Skeletal muscle satellite cell (primary cell): ENCODE results near the gene GABBR1.
"Not testable (repeated sequence)": the region's sequence is repeated elsewhere in the genome, so short reads cannot be mapped to it uniquely, and the experiment has no call there.

Experiments used
- H3K27me3 ChIP-seq: 2 replicates; pipeline ENCODE4 v1.7.0; 2013; ENCODE audit warnings: low read length; ENCODE audit not compliant: control insufficient read depth, insufficient read depth
- H3K36me3 ChIP-seq: 2 replicates; pipeline ENCODE4 v1.7.0; 2013; ENCODE audit warnings: mild to moderate bottlenecking, control low read depth, low read length; ENCODE audit not compliant: insufficient read depth
- H3K4me1 ChIP-seq: 2 replicates; pipeline ENCODE4 v1.7.0; 2013; ENCODE audit warnings: low read length; ENCODE audit not compliant: control insufficient read depth, insufficient read depth
- H3K4me2 ChIP-seq: 2 replicates; pipeline ENCODE4 v1.7.0; 2013; ENCODE audit warnings: mild to moderate bottlenecking, low read length
- H3K4me3 ChIP-seq: 2 replicates; pipeline ENCODE4 v1.7.0; 2013; ENCODE audit warnings: low read length
- H3K9ac ChIP-seq: 2 replicates; pipeline ENCODE4 v1.7.0; 2013; ENCODE audit warnings: mild to moderate bottlenecking, low read depth, low read length, moderate library complexity
- H3K9me3 ChIP-seq: replicated peaks from 2 replicates; pipeline ENCODE4 v1.7.0; 2013; ENCODE audit warnings: mild to moderate bottlenecking, control low read depth, low read length

Gene GABBR1

GRCh38 chr6:29667158-29667557 is 34.2 kb upstream of the GABBR1 start:
- Histone ChIP-seq H3K36me3 (no peaks in the 10 kb centered on the region), H3K9ac (no peak overlapping the region), H3K9me3 (no peaks in the 10 kb centered on the region), H3K27me3 (peaks cover 44% of the 10 kb centered on the region), H3K4me1 (no peaks in the 10 kb centered on the region), H3K4me3 (no peak overlapping the region), H3K4me2 (no peak overlapping the region)

DNA sequence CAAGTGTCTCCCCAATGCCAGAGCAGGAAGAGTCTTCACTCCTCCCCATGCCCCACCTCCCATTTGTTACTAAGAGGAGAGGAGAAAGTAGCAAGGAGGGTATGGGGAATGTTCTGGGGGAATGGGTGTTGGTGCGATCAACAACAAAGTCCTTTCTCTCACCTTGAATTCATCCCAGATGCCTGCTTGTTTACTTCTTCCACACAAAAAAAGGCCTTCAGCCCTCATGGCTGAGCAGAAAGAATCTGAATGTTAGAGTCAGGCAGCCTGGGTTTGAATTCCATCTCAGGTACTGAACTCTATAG is 33.8 kb upstream of the GABBR1 start:
- no peaks in the 10 kb centered on the region for H3K9me3 ChIP-seq
- H3K4me1 ChIP-seq: no peaks in the 10 kb centered on the region
- no peak overlapping the region for H3K9ac ChIP-seq
- peaks cover 47% of the 10 kb centered on the region for H3K27me3 ChIP-seq
- H3K4me2 ChIP-seq: no peak overlapping the region
- no peaks in the 10 kb centered on the region for H3K36me3 ChIP-seq
- no peak overlapping the region for H3K4me3 ChIP-seq

GRCh38 chr6:29665942-29666825 is 33.2 kb upstream of the GABBR1 start:
- Histone ChIP-seq H3K9me3 (no peaks in the 10 kb centered on the region), H3K4me2 (no peak overlapping the region), H3K27me3 (peaks cover 47% of the 10 kb centered on the region), H3K36me3 (no peaks in the 10 kb centered on the region), H3K9ac (no peak overlapping the region), H3K4me1 (no peaks in the 10 kb centered on the region), H3K4me3 (no peak overlapping the region)

DNA sequence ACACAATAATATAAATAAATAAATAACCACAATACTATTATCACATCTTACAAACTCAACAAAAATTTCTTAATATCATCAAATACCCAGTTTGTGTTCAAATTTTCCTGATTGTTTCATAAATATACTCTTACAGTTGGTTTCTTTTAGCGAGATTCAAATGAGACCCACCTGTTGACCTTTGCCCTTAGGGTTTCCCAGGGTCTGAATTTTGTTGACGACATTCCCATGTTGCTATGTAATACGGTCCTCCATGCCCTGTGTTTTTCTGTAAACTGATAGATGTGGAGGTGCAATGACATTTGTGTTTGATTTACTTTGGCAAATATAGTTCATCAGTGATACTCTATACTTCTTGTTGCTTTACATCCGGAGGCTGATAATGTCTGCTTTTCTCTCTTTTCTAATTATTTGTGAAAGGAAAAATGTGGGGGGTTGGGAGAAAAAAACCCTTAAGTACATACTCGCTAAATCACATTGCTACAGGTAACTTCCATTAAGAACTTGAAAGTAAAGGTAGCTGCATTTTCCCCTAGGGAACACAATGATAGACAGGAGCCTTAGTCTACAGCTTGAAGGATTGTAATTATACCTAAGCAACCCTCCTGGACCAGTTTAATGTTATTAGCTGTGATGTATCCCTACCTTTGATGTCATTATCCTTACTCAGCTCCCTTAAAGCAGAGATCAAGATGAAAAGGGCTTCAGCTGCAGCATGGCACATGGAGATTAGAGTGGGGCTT is 30.5 kb upstream of the GABBR1 start:
- no peak overlapping the region for H3K4me3 ChIP-seq
- no peak overlapping the region for H3K9ac ChIP-seq
- no peaks in the 10 kb centered on the region for H3K9me3 ChIP-seq
- peaks cover 41% of the 10 kb centered on the region for H3K27me3 ChIP-seq
- H3K4me2 ChIP-seq: no peak overlapping the region
- no peaks in the 10 kb centered on the region for H3K4me1 ChIP-seq
- H3K36me3 ChIP-seq: no peaks in the 10 kb centered on the region

DNA sequence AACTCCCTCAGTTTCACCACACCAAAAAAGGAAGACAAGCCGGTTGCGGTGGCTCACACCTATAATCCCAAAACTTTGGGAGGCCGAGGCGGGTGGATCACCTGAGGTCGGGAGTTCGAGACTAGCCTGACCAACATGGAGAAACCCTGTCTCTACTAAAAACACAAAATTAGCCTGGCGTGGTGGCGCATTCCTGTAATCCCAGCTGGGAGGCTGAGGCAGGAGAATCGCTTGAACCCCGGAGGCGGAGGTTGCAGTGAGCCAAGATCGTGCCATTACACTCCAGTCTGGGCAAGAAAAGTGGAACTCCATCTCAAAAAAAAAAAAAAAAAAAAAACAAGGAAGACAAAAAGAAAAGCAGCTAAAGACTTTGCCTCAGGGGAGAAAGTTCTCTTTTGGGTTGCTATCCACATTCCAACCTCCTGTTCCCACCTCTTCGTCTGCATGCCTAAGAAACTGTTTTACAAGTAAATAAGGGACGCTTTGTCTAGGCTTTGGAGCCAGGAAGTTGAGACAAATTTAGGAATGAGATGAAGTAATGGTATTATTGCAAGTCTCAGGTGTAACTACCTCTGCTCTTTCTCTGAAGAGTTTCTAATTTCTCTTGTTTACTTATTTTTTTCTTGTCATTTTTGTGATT is 28.6 kb upstream of the GABBR1 start:
- H3K4me1 ChIP-seq, H3K4me2 ChIP-seq, H3K9me3 ChIP-seq, H3K9ac ChIP-seq, H3K4me3 ChIP-seq, H3K36me3 ChIP-seq: not testable (repeated sequence)
- peaks cover 31% of the 10 kb centered on the region for H3K27me3 ChIP-seq

DNA sequence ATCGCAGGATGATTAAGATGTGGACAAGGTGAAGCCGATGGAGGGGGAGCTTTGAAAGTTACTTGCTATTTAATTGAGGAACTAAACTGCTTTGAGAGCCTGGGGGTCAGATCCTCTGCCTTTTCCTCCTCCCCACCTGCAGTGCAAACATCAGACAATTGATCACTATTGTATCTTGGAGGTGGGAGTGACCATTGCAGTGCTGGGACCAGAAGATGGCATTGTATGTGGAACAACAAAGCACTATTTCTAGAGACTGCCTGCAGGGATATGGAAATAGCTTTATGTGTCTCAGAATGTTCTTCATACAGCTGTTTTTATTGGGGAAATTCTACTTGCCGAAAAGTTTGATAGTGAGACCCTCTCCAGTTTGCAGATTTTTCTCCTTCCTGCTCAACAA is 28.1 kb upstream of the GABBR1 start:
- Histone ChIP-seq H3K4me1 (no peaks in the 10 kb centered on the region), H3K36me3 (no peaks in the 10 kb centered on the region), H3K4me3 (no peak overlapping the region), H3K27me3 (peaks cover 31% of the 10 kb centered on the region), H3K9ac (no peak overlapping the region), H3K4me2 (no peak overlapping the region), H3K9me3 (no peaks in the 10 kb centered on the region)

GRCh38 chr6:29656798-29657197 is 23.8 kb upstream of the GABBR1 start, which contains the start of gene MOG:
Gene MOG, plus strand, starts transcription at chr6:29657092. Its CDS starts 118 bp downstream, at chr6:29657210.
- no peaks in the 10 kb centered on the region for H3K9me3 ChIP-seq
- H3K27me3 ChIP-seq: peaks cover 32% of the 10 kb centered on the region
- H3K36me3 ChIP-seq: no peaks in the 10 kb centered on the region
- no peak within 1 kb of the TSS for H3K4me2 ChIP-seq
- H3K4me3 ChIP-seq: no peak within 1 kb of the TSS
- H3K9ac ChIP-seq: no peak within 1 kb of the TSS
- H3K4me1 ChIP-seq: no peaks in the 10 kb centered on the region

GRCh38 chr6:29656157-29656556 is 23.2 kb upstream of the GABBR1 start:
- H3K4me3 ChIP-seq: no peak overlapping the region
- no peaks in the 10 kb centered on the region for H3K9me3 ChIP-seq
- no peaks in the 10 kb centered on the region for H3K36me3 ChIP-seq
- H3K27me3 ChIP-seq: peaks cover 27% of the 10 kb centered on the region
- H3K9ac ChIP-seq: no peak overlapping the region
- H3K4me1 ChIP-seq: no peaks in the 10 kb centered on the region
- no peak overlapping the region for H3K4me2 ChIP-seq

DNA sequence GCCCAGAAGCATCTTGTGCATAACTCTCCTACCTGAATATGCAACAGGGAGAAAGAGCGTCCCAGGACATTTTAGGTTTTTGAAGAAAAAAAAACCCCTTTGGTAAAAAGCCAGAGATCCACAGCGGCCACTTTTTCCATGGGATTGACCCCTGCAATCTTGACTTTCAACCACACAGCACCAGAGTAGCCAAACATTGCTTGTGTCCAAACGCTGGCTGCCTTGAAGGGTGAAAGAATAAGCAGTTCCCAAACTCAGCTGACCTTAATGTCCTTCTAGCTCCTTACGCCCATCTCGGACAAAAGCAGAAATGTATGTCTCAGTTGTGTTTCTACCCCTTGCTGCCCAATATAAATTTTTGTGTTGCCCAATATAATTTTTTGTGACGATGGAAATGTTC is 22.7 kb upstream of the GABBR1 start:
- Histone ChIP-seq H3K4me1 (no peaks in the 10 kb centered on the region), H3K9ac (no peak overlapping the region), H3K4me2 (no peak overlapping the region), H3K9me3 (no peaks in the 10 kb centered on the region), H3K36me3 (no peaks in the 10 kb centered on the region), H3K4me3 (no peak overlapping the region), H3K27me3 (peaks cover 26% of the 10 kb centered on the region)

DNA sequence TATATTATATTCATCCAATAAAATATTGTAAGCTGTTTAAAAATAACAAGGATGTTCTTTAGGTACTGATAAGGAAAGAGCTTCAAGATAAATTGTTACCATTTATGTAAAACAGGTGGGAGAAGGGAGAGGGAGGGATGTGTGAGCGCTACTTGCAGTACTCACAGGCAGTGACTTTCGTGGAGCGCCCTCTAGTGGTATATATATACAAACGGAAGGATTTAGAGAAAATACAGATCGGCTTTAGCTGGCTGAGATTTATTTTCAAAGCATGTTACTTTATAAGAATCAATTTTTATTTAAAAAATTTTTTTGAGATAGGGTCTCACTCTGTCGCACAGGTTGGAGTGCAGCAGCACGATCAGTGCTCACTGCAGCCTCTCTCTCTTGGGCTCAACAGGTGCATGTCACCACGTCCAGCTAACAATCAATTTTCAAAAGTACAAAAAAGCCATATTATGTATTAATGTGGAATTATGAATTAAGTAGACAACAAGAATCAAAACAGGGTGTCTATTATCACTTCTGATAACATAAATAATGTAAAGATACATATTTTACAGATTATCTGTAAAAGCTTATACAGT is 20.6 kb upstream of the GABBR1 start:
- no peaks in the 10 kb centered on the region for H3K36me3 ChIP-seq
- no peak overlapping the region for H3K4me3 ChIP-seq
- H3K4me2 ChIP-seq: no peak overlapping the region
- H3K27me3 ChIP-seq: peaks cover 23% of the 10 kb centered on the region
- no peak overlapping the region for H3K9ac ChIP-seq
- H3K4me1 ChIP-seq: no peaks in the 10 kb centered on the region
- H3K9me3 ChIP-seq: no peaks in the 10 kb centered on the region

- Histone ChIP-seq H3K36me3 (no peaks in the 10 kb centered on the region), H3K9ac (no peak overlapping the region), H3K4me1 (no peaks in the 10 kb centered on the region), H3K27me3 (peaks cover 23% of the 10 kb centered on the region), H3K4me3 (no peak overlapping the region), H3K9me3 (no peaks in the 10 kb centered on the region), H3K4me2 (no peak overlapping the region)
Observed at GRCh38 chr6:29652198-29652584, 19.2 kb upstream of the GABBR1 start.
